Astrocyte of the cerebellum (primary cell): ENCODE results near the gene HSF4.

Experiments used
- DNase-seq: peaks from one replicate; pipeline ENCODE4 v3.0.0-alpha.2; 2011; ENCODE audit warnings: low read depth
- H3K4me3 ChIP-seq: 2 replicates; pipeline ENCODE4 v1.5.1; 2011; ENCODE audit warnings: mild to moderate bottlenecking, low read depth, low read length, moderate library complexity
- in situ Hi-C: cut with HindIII; loops from 2 replicates; pipeline ENCODE4 v1.10.0; 2017; ENCODE audit warnings: low sequenced_read_pairs
- TF ChIP-seq, protein P1 (sequence below): IDR thresholded peaks from 2 replicates; pipeline ENCODE4 v1.5.1; 2012; ENCODE audit warnings: low read length, low read depth, moderate library complexity, mild to moderate bottlenecking; ENCODE audit errors: missing control alignments

Gene HSF4

DNA sequence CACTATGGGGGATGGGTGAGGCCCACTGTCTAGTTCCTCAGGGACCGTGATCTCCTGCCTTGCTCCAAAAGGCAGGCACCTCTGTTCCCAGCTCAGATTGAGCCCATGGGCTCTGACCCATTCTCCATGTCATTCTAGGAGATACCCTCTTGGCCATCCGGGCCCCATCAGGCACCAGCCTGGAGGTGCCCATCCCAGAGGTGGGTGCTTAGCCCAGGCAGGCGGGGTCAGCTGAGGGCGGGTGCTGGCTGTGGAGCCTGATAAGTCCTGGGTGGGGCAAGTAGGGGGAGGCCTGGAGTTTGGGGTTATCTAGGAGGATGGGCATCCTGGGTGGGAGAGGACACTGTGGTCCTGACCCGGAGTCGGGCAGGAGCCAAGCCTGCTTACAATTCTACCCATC is 29.7 kb downstream of the HSF4 start:
- TF ChIP-seq, protein P1, sequence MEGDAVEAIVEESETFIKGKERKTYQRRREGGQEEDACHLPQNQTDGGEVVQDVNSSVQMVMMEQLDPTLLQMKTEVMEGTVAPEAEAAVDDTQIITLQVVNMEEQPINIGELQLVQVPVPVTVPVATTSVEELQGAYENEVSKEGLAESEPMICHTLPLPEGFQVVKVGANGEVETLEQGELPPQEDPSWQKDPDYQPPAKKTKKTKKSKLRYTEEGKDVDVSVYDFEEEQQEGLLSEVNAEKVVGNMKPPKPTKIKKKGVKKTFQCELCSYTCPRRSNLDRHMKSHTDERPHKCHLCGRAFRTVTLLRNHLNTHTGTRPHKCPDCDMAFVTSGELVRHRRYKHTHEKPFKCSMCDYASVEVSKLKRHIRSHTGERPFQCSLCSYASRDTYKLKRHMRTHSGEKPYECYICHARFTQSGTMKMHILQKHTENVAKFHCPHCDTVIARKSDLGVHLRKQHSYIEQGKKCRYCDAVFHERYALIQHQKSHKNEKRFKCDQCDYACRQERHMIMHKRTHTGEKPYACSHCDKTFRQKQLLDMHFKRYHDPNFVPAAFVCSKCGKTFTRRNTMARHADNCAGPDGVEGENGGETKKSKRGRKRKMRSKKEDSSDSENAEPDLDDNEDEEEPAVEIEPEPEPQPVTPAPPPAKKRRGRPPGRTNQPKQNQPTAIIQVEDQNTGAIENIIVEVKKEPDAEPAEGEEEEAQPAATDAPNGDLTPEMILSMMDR: no peak
- DNase-seq: no peak
- H3K4me3 ChIP-seq: no peak overlapping the region
- in situ Hi-C loops: no loop called here

DNA sequence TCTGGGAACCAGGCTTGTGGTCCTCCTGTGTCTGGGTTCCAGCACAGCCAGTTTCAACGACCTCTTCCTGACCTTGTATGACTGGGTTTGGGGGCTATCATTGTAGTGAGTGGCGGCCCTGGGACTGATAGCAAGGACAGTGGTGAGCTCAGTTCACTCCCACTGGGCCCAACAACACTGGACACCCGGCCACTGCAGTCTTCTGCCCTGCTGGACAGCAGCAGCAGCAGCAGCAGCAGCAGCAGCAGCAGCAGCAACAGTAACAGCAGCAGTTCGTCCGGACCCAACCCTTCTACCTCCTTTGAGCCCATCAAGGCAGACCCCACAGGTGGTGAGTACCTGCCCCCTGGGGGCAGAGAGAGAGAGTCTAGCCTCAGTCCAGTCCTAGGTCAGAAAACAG is 31.1 kb downstream of the HSF4 start:
- in situ Hi-C loops: no loop called here
- no peak overlapping the region for H3K4me3 ChIP-seq
- TF ChIP-seq, protein P1: no peak
- DNase-seq: no peak

DNA sequence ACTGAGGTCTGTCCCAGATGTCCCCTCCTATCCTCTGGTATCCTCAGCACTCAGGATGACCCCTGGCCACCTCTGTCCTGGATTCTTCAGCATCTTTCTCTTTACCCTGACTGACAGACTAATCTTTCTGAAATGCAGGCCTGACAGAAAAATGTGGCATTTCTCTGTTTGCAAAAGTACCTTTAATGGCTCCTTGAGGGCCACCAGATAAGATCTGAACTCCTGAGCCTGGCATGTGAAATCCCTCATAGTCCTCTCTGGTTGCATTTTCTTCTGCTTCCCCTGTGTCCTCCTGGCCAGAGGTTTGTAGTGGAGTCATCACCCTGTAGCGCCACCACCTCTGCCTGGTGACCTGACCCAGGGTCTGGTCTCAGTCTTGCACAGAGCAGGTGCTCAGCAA is 32.3 kb downstream of the HSF4 start:
- DNase-seq: no peak
- TF ChIP-seq, protein P1: no peak
- H3K4me3 ChIP-seq: no peak overlapping the region
- in situ Hi-C loops: no loop called here

GRCh38 chr16:67197704-67198103 is 33.2 kb downstream of the HSF4 start:
- no peak for DNase-seq
- TF ChIP-seq, protein P1: no peak
- H3K4me3 ChIP-seq: no peak overlapping the region
- in situ Hi-C loops: no loop called here

DNA sequence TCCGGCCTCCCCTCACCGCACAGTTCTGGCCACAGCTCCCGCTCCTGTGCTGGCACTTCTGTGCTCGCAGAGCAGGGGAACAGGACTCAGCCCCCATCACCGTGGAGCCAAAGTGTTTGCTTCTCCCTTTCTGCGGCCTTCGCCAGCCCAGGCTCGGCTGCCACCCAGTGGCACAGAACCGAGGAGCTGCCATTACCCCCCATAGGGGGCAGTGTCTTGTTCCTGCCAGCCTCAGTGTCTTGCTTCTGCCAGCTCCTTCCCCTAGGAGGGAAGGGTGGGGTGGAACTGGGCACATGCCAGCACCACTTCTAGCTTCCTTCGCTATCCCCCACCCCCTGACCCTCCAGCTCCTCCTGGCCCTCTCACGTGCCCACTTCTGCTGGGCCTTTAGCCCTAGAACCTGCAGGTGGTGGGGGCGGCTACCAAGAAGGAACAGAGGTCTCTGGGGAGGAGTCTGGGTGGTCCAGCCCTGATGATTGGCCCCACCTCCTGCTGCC is 33.7 kb downstream of the HSF4 start:
- no peak overlapping the region for H3K4me3 ChIP-seq
- TF ChIP-seq, protein P1: peak; percentile 71
- no peak for DNase-seq
- in situ Hi-C loops: no loop called here

GRCh38 chr16:67199011-67199807 is 34.7 kb downstream of the HSF4 start, which contains the start of gene ELMO3:
TSS of gene ELMO3 (plus strand) at chr16:67199131. CDS start at chr16:67199327, 196 bp downstream.
- no peak for DNase-seq
- in situ Hi-C loops: no loop called here
- TF ChIP-seq, protein P1: peak; percentile 34
- H3K4me3 ChIP-seq: no peak within 1 kb of the TSS
